NCI-H1048 (cell line): Measurements from ENCODE around the gene GUCA2A.
"Not testable (repeated sequence)": the region's sequence is repeated elsewhere in the genome, so short reads cannot be mapped to it uniquely, and the experiment has no call there.

ENCODE experiments used
- DNase-seq: peaks from one replicate; lab custom pipeline; 2025; lab: John Stamatoyannopoulos, UW

The GUCA2A gene

GRCh38 chr1:42164551-42165420, at the start of gene GUCA2A:
TSS of gene GUCA2A (minus strand) at chr1:42164745. CDS start at chr1:42164712, 33 bp downstream.
- no peak for DNase-seq

- DNase-seq, result no peak
These were observed 46.7 kb upstream of the GUCA2A start for GRCh38 chr1:42211224-42211623.

GRCh38 chr1:42210421-42211133, 46.0 kb upstream of the GUCA2A start:
- DNase-seq, result no peak

- no peak for DNase-seq
These were observed 45.1 kb upstream of the GUCA2A start for GRCh38 chr1:42209526-42210251.

GRCh38 chr1:42206930-42207329, 42.4 kb upstream of the GUCA2A start:
- not testable (repeated sequence) for DNase-seq

GRCh38 chr1:42206164-42206563, 41.6 kb upstream of the GUCA2A start:
- DNase-seq, result no peak

- DNase-seq, result no peak
These were observed 37.4 kb upstream of the GUCA2A start for GRCh38 chr1:42201986-42202385.

GRCh38 chr1:42198251-42198650, 33.7 kb upstream of the GUCA2A start:
- DNase-seq, result no peak

GRCh38 chr1:42195841-42196240, 31.3 kb upstream of the GUCA2A start:
- DNase-seq, result no peak

GRCh38 chr1:42192106-42192505, 27.6 kb upstream of the GUCA2A start:
- DNase-seq, result no peak

- DNase-seq, result no peak
These were observed 26.8 kb upstream of the GUCA2A start for GRCh38 chr1:42191319-42191718.

- DNase-seq, result no peak
These were observed 25.6 kb upstream of the GUCA2A start for GRCh38 chr1:42189931-42190853.

- DNase-seq, result no peak
These were observed 21.6 kb upstream of the GUCA2A start for GRCh38 chr1:42186152-42186551.

GRCh38 chr1:42184616-42185015, 20.1 kb upstream of the GUCA2A start:
- no peak for DNase-seq

- no peak for DNase-seq
These were observed 19.4 kb upstream of the GUCA2A start for GRCh38 chr1:42183957-42184268.

GRCh38 chr1:42183210-42183956, 18.8 kb upstream of the GUCA2A start:
- no peak for DNase-seq

- no peak for DNase-seq
These were observed 17.1 kb upstream of the GUCA2A start for GRCh38 chr1:42181687-42182086.

- no peak for DNase-seq
These were observed 15.4 kb upstream of the GUCA2A start for GRCh38 chr1:42179900-42180329.

- DNase-seq, result no peak
These were observed 14.7 kb upstream of the GUCA2A start for GRCh38 chr1:42179275-42179674.

- DNase-seq, result no peak
These were observed 13.7 kb upstream of the GUCA2A start for GRCh38 chr1:42178249-42178648.

GRCh38 chr1:42177541-42177981, 13.0 kb upstream of the GUCA2A start:
- no peak for DNase-seq
